ENCODE measurements around the gene LMCD1. TPM values are rescaled to one million over a fixed set of nuclear protein-coding genes. Genes with fewer than 3 reads are reported as not detected.

Gene LMCD1
- polyA plus RNA-seq, 2 of the 4 experiments (the other 2 are of a cell fraction) = 64.3 to 85.4 TPM

- Histone ChIP-seq H3K4me2 (no peak overlapping the region), H3K27ac (no peak overlapping the region), H3K4me3 (no peak overlapping the region), H3K9me3 (no peaks in the 10 kb centered on the region), H3K4me1 (no peaks in the 10 kb centered on the region)
- TF ChIP-seq FOSB (CRISPR knock-in tag; IDR thresholded peaks at IDR 0.05) (no peak), RNF2 (IDR thresholded peaks at IDR 0.05; ENCODE audit: borderline replicate concordance, low read depth) (no peak), POLR2AphosphoS2 (conservative IDR thresholded peaks at IDR 0.05; ENCODE audit: low read length) (no peak; the same call in 1 of the 2 replicates), CHD4 (IDR thresholded peaks at IDR 0.05; ENCODE audit: borderline replicate concordance) (no peak), ZSCAN20 (CRISPR knock-in tag; IDR thresholded peaks at IDR 0.05) (no peak), RCOR1 (IDR thresholded peaks at IDR 0.05; ENCODE audit: low read depth, low read length) (no peak), RAD21 (conservative IDR thresholded peaks at IDR 0.05 in 1 of 2, IDR thresholded peaks at IDR 0.05 in 1 of 2) (no peak), BCL3 (IDR thresholded peaks at IDR 0.05) (no peak), EP300 (IDR thresholded peaks at IDR 0.05) (no peak), HOXB13 (CRISPR knock-in tag; IDR thresholded peaks at IDR 0.05; ENCODE audit: low read depth) (no peak), TFCP2L1 (CRISPR knock-in tag; IDR thresholded peaks at IDR 0.05) (no peak), JUN (IDR thresholded peaks at IDR 0.05) (no peak), NPAS2 (CRISPR knock-in tag; IDR thresholded peaks at IDR 0.05; ENCODE audit: borderline replicate concordance) (no peak), ZC3H11A (IDR thresholded peaks at IDR 0.05) (no peak)
- WGBS (ENCODE audit: missing lambda C conversion rate) = 97% methylated on average over 6 of the region's 6 CpGs
- ATAC-seq (no peak), DNase-seq (ENCODE audit: low read depth in 1 of 2, low spot score in 1 of 2) (no peak), FAIRE-seq (no peak)
- CTCF ChIA-PET = interaction anchor here (0.6 to 1.5 kb wide), 5 partner anchors 9 to 117 kb away, joined by 3 to 4 read pairs (median 3); no protein-coding TSS in a partner anchor
- POLR2A ChIA-PET = interaction anchor here (0.6 kb wide), 1 partner anchor 58 kb away, joined by 3 read pairs; the partner anchor contains the start of gene LMCD1
Observed at GRCh38 chr3:8559351-8559750, 57.7 kb downstream of the LMCD1 start.

- CTCF ChIA-PET = interaction anchor here (1.1 to 1.5 kb wide), 2 partner anchors 116 to 118 kb away, joined by 3 to 4 read pairs; no protein-coding TSS in a partner anchor
- no peak for FAIRE-seq
- H3K4me1 ChIP-seq = no peaks in the 10 kb centered on the region
- TF ChIP-seq GATA3 (IDR thresholded peaks at IDR 0.05; ENCODE audit: borderline replicate concordance) (no peak), RCOR1 (IDR thresholded peaks at IDR 0.05; ENCODE audit: low read depth, low read length) (no peak), RAD21 (conservative IDR thresholded peaks at IDR 0.05 in 1 of 2, IDR thresholded peaks at IDR 0.05 in 1 of 2) (no peak), CHD2 (IDR thresholded peaks at IDR 0.05; ENCODE audit: low read length, partially characterized antibody) (no peak), POLR2AphosphoS2 (conservative IDR thresholded peaks at IDR 0.05; ENCODE audit: low read length) (no peak), KDM5A (IDR thresholded peaks at IDR 0.05) (no peak), ZNF302 (CRISPR knock-in tag; IDR thresholded peaks at IDR 0.05) (no peak), TP53 (CRISPR knock-in tag; IDR thresholded peaks at IDR 0.05) (no peak), CEBPB (IDR thresholded peaks at IDR 0.05) (no peak), FOSB (CRISPR knock-in tag; IDR thresholded peaks at IDR 0.05) (no peak), HOXB5 (CRISPR knock-in tag; IDR thresholded peaks at IDR 0.05) (no peak), E2F6 (IDR thresholded peaks at IDR 0.05; ENCODE audit: borderline replicate concordance, low read depth) (no peak), MYC (IDR thresholded peaks at IDR 0.05; ENCODE audit: borderline replicate concordance, low read length) (no peak), NPAS2 (CRISPR knock-in tag; IDR thresholded peaks at IDR 0.05; ENCODE audit: borderline replicate concordance) (no peak), EHMT2 (IDR thresholded peaks at IDR 0.05; ENCODE audit: low read depth) (no peak), CBX2 (IDR thresholded peaks at IDR 0.05; ENCODE audit: borderline replicate concordance, low read depth) (no peak)
- WGBS (ENCODE audit: missing lambda C conversion rate) = 90% methylated on average over 5 of the region's 5 CpGs
- POLR2A ChIA-PET = no interaction called here
- H3K4me3 ChIP-seq = no peak overlapping the region
- no peak overlapping the region for H3K4me2 ChIP-seq
- H3K9me3 ChIP-seq = no peaks in the 10 kb centered on the region
- DNase-seq (ENCODE audit: low read depth in 1 of 2, low spot score in 1 of 2) = no peak
- ATAC-seq = peak in 1 of 2 experiments; percentile 14; a peak in 1 of 6 replicates
- no peak overlapping the region for H3K27ac ChIP-seq
Observed at GRCh38 chr3:8560366-8561007, 58.9 kb downstream of the LMCD1 start.
